ENCODE results near the gene CLDN14.

CLDN14 gene

DNA sequence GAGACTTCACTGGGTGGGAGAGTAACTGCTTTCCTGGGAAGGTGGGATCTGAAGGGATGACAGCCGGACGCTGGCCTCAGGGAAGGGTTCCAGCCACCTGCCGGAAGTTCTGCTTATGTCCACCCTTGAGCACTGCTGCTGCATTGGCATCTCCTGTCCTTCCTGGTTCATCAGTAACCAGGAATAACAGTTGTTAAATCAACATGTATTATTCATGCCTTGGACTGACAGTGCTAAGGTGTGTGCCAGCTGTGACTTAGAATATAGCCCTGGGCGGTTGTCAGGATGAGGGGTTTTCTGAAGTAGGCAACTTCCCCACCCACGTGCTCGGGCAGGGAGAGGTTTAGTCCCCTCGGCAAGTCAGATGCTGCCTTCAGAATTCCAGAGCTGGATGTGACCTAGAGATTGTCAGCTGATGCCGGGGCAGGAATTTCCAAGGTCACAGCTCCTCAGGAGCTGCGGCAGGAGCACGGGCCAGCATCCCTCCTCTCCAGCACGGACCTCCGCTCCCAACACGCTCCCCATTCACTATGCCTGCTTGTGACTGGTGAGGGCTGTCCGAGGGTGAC is 17.9 kb downstream of the CLDN14 start:
- TF ChIP-seq, protein P1, sequence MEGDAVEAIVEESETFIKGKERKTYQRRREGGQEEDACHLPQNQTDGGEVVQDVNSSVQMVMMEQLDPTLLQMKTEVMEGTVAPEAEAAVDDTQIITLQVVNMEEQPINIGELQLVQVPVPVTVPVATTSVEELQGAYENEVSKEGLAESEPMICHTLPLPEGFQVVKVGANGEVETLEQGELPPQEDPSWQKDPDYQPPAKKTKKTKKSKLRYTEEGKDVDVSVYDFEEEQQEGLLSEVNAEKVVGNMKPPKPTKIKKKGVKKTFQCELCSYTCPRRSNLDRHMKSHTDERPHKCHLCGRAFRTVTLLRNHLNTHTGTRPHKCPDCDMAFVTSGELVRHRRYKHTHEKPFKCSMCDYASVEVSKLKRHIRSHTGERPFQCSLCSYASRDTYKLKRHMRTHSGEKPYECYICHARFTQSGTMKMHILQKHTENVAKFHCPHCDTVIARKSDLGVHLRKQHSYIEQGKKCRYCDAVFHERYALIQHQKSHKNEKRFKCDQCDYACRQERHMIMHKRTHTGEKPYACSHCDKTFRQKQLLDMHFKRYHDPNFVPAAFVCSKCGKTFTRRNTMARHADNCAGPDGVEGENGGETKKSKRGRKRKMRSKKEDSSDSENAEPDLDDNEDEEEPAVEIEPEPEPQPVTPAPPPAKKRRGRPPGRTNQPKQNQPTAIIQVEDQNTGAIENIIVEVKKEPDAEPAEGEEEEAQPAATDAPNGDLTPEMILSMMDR (IDR thresholded peaks at IDR 0.05; ENCODE audit: extremely low read depth, missing control alignments): no peak
- no peak for DNase-seq (ENCODE audit: low spot score)

GRCh38 chr21:36461277-36461917 is 18.5 kb downstream of the CLDN14 start:
- TF ChIP-seq, protein P1 (IDR thresholded peaks at IDR 0.05; ENCODE audit: extremely low read depth, missing control alignments): no peak
- no peak for DNase-seq (ENCODE audit: low spot score)

DNA sequence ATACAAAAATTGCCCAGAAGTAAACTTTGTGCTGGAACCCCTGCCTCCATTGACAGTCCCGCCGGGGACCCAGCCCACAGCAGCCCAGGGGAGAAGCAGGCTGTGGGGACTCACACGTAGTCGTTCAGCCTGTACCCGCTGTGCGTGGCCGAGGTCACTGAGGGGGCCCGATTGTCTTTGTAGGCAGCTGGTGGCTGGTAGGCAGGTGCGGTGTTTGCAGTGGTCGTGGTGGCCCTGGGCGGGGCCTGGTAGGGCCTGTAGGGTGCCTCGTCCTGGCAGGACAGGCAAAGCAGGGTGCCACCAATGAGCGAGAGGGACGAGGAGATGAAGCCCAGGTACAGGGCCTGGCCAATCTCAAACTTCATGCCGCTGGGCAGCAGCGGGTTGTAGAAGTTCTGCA is 19.1 kb downstream of the CLDN14 start:
- TF ChIP-seq, protein P1 (IDR thresholded peaks at IDR 0.05; ENCODE audit: extremely low read depth, missing control alignments): no peak
- DNase-seq (ENCODE audit: low spot score): no peak

GRCh38 chr21:36459098-36459497 is 20.8 kb downstream of the CLDN14 start:
- TF ChIP-seq, protein P1 (IDR thresholded peaks at IDR 0.05; ENCODE audit: extremely low read depth, missing control alignments): no peak
- no peak for DNase-seq (ENCODE audit: low spot score)

GRCh38 chr21:36456729-36457414 is 23.1 kb downstream of the CLDN14 start:
- TF ChIP-seq, protein P1 (IDR thresholded peaks at IDR 0.05; ENCODE audit: extremely low read depth, missing control alignments): no peak
- no peak for DNase-seq (ENCODE audit: low spot score)

GRCh38 chr21:36454706-36455105 is 25.2 kb downstream of the CLDN14 start:
- DNase-seq (ENCODE audit: low spot score): no peak
- TF ChIP-seq, protein P1 (IDR thresholded peaks at IDR 0.05; ENCODE audit: extremely low read depth, missing control alignments): no peak

- TF ChIP-seq, protein P1 (IDR thresholded peaks at IDR 0.05; ENCODE audit: extremely low read depth, missing control alignments): no peak
- no peak for DNase-seq (ENCODE audit: low spot score)
Observed at GRCh38 chr21:36454093-36454531, 25.8 kb downstream of the CLDN14 start.
